SK-N-DZ (cell line): ENCODE results near the gene OR8D1.
"Not testable (repeated sequence)": the region's sequence is repeated elsewhere in the genome, so short reads cannot be mapped to it uniquely, and the experiment has no call there.

Experiments
- DNase-seq: peaks from one replicate; pipeline ENCODE4 v3.0.0-alpha.2; 2015; ENCODE audit warnings: low spot score

Gene OR8D1

GRCh38 chr11:124285610-124286344, 28.0 kb downstream of the OR8D1 start:
- DNase-seq = no peak

DNA sequence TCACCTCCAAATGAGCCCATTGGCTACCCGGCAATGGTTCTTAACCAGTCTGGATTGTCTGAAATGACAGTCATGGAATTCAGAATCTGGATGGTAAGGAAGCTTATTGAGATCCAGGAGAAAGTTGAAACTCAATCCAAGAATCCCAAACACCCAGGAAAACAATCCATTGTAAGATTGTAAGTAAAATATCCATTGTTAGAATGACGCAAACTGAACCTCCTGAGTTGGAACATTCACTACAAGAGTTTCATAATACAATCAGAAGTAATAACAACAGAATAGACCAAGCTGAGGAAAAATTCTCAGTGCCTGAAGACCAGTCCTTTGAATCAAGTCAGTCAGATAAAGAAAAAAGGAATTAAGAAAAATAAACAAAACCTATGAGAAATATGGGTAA, 35.5 kb downstream of the OR8D1 start:
- DNase-seq = no peak

DNA sequence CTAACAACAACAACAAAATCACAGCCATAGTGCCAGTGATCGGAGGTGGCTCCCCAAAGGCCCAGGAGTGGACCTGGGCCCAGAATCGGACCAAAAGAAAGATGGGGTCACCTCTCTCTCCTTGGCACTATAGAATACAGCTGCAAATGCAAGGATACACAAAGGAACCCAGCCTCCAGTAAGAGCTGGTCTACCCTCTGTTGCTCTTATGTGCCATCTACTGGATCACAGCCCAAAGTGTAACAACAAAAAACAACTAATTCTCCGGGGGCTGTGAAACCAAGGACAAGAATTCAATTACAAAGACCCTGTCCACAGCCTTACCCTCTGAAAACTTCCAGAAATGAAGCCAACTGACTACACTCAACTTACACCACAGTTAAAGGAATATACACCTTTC, 35.9 kb downstream of the OR8D1 start:
- DNase-seq = no peak

- DNase-seq = no peak
Measured at GRCh38 chr11:124277207-124277606, 36.5 kb downstream of the OR8D1 start.

GRCh38 chr11:124276081-124276480, 37.7 kb downstream of the OR8D1 start:
- no peak for DNase-seq

DNA sequence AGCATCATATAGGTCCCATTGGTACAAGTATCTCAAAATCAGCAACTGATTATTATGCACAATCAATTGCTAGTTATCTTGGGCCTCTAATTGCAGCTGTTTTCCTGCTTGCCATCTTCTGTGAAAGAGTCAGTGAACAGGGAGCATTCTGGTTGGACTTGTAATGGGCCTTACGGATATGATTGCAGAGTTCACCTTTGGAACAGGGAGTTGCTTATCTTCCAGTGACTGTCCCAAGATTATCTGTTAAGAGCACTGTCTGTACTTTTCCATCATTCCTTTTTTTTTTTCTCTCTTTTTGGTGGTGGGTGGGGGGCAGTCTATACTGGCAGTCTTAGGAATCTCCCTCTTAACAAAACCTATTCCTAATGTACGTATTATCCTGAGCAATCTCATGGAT, 39.7 kb downstream of the OR8D1 start:
- no peak for DNase-seq

DNA sequence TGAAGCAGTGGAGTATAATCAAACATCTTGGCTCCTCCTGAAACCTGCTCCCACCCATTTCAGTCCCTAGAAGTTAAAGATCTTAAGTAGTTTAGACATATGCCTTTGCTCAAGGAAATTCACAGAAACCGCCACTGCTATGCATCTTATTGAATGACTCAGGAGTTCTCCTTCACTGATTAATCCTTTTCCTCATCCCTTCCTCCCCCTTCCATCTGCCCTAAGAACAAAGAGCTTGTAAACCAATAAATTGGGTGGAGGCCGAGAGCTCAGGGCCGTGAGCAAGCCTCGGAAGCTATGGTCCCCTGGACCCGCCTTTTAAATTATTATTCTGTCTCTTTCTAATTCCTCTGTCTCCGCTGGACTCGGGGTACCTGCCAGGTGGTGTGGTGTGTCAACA, 42.9 kb downstream of the OR8D1 start:
- DNase-seq = not testable (repeated sequence)

- DNase-seq = not testable (repeated sequence)
Measured at GRCh38 chr11:124265041-124265440, 48.7 kb downstream of the OR8D1 start.

DNA sequence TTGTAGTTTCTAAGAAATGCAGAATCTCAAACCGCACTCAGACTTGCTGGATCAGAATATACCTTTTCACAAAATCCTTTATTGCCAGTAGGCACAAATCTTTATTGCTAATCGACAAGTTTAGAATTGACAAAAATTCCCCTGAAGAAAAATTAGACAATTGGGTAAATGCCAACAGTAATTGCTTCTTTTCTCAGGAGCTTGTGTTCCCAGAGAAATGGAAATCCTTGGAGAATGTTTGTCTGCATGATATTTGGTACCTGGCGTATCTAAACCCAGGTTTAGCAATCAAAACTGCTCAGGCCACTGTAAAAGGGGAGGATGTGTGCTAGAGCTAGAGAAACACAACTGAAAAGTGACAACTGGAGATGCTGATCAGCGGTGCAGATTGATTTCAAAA, 57.7 kb downstream of the OR8D1 start, which contains the start of gene OR8G5:
OR8G5 (plus strand) TSS at position 301 of the 400 bp plus-strand sequence. CDS start 8,556 bp downstream, outside the sequence.
- no peak for DNase-seq
